GM21447 (cell line): ENCODE measurements around the gene APBB2.

Experiments
- ATAC-seq: cut with Tn5 transposase; IDR thresholded peaks from one replicate; pipeline ENCODE4 v1.9.1; 2021; ENCODE audit not compliant: unreplicated experiment

The APBB2 gene

DNA sequence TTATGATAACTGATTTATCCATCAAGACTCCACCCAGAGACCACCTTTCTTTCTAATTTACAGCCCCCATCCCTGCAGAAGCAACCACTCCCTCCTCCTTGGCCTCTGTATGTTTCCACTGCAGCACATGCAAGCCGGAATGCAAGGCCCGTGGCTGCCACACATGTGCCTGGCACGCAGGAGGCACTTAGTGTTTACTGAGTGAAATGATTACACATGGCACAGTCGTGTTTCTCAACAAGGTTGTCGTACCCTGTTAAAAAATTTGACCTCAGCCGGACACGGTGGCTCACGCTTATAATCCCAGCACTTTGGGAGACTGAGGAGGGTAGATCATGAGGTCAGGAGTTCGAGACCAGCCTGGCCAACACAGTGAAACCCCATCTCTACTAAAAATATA lies 104.3 kb downstream of the APBB2 start:
- ATAC-seq: no peak

DNA sequence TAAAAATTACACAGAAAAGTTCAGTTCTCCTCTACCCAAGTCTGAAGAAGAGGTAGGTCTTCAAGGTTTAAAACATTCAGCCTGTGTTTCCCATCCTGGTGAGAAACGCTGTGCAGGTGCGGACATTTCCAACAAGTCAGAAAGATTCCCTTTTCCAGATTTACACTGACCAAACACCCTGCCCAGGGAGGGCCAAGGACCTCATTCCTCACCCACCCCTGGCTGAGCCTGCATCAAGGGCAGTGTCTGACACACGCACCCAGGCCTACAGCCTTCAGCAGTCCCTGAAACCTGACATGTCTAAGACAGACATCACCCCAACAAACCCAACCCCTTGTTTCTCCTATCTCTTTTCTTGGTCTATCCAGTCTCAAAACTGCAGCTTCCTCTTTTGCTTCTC lies 105.9 kb downstream of the APBB2 start:
- ATAC-seq: no peak

- no peak for ATAC-seq
Measured at GRCh38 chr4:41106694-41107419, 107.5 kb downstream of the APBB2 start.

DNA sequence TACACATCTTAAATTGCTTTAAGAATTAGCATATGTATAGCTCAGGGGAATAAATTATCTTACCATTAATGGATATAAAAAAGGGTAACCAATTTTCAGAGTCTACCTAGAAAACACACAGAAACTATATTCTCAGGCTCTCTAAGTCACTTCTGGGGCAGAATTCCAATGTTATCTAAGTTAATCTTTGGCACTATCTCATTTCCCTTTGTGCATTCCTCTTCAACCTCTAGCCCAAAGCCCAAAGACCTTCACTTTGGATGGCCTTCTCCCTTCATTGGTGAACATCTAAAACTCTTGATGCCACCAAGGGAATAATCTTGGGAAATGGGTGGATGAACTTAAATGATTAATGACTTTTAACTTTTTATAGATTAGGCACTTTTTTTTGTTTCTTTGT lies 108.3 kb downstream of the APBB2 start:
- ATAC-seq: no peak

- no peak for ATAC-seq
Measured at GRCh38 chr4:41104155-41104554, 110.2 kb downstream of the APBB2 start.

DNA sequence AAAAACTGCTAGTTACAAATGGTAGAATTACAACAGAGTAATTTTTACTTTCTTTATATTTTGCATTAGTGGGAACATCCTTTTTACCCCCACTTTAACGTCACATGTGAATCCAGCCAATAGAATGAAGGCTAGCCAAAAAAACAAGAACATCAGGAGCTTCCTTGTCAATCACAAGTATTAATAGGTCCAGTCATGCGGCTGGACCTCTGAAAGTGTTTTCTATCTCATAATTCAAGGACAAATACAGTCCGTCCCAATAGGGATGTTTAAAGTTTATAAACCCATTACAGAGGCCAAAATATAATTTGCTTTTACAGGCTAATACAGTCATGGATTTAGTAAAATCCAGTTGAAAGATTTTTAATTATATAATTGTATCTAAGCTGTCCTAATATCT lies 110.7 kb downstream of the APBB2 start:
- no peak for ATAC-seq

- ATAC-seq: no peak
Measured at GRCh38 chr4:41102414-41103092, 111.8 kb downstream of the APBB2 start.

DNA sequence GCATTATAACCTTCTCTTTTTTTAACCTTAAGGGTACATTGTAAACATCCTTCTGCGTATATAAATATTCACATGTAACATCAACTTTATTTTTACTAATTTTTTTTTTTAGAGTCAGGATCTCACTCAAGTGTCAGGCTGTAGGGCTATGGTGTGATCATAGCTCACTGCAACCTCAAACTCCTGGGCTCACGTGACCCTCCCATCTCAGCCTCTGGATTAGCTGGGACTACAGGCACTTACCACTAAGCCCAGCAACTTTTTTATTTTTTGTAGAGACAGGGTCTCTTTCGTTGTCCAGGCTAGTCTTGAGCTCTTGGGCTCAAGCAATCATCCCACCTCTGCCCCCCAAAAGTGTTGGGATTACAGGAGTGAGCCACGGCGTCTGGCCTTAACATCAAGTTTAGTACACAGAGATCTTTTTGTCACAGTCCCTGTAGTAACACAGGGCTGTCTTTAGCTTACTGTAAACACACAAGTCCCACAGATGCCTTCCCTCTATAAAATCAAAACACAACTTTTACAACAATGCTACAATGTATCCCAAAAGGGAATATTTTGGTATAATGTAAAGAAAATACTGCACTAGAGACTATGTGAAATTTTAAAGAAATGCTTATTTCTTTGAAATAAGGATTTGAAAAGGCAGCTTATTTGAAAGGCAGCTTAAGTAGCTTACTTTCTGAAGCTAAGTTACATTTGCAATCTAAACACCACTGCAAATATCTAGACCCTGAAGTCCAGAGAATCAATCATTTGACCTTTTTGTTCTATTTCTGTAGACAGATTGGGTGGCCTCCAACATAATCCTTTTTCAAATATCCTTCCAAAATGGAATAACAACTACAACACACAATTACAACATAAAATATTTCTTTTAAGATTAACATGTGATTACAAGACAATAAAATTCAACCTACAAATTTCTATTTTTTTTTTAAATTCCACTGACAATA lies 116.0 kb downstream of the APBB2 start:
- no peak for ATAC-seq

DNA sequence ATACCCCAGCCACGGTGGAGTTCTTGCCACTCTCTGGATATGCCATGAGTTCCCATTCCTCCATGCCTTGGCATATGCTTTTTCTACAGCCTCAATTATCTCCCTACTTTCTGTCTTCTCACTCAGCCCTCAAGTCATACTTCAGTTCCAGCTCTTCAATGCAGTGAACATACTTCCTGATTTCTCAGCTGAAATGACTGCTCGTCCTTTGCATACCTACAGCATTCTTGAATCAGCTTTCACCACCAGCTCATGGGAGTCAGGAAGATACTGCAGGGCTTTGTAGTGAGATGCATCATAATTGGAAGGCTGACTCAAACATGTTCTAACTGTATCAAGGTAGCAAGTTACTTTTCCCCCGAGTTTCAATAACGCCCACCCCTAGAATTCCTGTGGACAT lies 118.4 kb downstream of the APBB2 start:
- no peak for ATAC-seq

- ATAC-seq: no peak
Measured at GRCh38 chr4:41095192-41095872, 119.0 kb downstream of the APBB2 start.

DNA sequence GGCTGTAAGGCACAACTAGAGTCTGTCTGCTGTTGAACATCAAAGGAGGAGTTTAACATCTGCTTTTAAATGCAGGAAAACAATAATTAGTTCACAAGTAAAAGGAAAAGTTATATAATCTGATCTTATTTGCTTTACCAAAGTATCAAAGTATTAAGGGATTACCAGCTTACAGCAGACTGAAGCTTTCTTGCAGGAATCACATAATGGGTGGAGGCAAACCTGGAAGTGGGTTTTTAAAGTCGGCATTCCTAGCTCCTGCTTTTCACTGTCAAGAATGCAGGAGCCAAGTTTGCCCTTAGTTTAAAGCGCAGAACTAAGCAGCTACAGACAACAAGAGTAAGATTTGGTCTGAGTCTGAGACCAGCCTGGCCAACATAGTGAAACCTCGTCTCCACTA lies 122.2 kb downstream of the APBB2 start:
- ATAC-seq: no peak

GRCh38 chr4:41081847-41082246 lies 132.5 kb downstream of the APBB2 start:
- no peak for ATAC-seq

DNA sequence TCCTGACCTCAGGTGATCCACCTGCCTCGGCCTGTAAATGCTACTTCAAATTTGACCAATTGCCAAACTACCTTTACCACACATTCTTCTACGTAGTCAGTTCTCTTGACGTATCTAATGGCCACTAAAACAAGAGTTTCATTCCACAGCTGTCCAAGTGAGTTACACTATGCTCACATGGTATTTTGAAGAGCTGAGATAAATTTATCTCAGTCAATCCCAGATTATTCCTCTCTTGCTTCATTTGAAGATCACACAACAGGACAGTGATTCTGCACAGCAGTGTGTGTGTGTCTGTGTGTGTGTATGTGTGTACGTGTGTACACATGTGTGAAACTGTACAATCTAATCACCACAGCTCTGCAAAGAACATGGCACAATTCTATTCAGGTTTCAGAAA lies 133.4 kb downstream of the APBB2 start:
- no peak for ATAC-seq

DNA sequence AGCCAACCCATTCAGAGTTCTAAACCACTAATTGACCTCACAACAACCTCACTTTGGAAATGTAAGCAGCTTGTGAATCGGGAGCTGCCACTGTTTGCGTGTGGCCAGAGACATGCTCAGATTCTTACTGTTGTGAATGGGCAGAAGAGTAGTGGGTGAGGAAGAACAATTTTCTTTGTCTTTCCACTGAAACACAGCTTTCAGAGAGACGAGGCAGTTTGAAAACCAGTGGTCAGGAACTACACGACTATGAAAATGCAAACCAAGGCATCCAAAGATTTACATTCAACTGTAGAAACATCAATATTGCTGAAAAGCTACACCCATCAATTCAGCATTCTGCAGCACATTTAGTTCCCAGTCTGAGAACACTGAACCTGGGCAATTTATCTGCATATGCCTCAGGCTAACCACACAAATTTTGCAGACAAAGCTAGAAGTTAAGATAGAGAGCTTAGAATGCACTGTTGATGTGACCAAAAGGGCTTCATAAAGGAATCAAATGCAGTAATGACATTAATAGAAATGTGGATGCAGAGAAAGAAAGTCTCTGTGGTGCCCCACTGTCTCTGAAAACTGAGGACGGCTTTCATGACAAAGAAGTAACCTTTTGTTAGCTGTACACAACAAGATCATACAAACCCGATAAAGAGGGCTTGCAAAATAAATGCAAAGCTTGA lies 134.3 kb downstream of the APBB2 start:
- no peak for ATAC-seq

- no peak for ATAC-seq
Measured at GRCh38 chr4:41077628-41078027, 136.7 kb downstream of the APBB2 start.

DNA sequence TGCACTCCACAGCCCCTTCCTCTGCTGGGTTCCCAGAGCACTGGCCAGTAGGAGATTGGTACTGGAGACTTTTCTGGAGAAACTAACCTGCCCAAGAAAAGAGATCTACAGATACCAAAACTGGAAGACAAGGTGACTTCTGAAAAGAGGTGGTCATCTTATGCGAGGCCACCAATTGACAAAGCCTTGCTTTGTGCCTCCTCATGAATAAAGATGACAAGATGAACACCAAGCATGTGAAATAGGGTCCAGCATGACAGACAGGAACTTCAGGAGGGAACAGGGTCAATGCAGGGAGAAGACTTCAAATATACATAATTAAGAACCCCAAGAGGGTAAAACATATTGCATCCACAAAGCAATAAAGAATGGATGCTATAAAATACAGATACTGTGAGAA lies 137.9 kb downstream of the APBB2 start:
- no peak for ATAC-seq

DNA sequence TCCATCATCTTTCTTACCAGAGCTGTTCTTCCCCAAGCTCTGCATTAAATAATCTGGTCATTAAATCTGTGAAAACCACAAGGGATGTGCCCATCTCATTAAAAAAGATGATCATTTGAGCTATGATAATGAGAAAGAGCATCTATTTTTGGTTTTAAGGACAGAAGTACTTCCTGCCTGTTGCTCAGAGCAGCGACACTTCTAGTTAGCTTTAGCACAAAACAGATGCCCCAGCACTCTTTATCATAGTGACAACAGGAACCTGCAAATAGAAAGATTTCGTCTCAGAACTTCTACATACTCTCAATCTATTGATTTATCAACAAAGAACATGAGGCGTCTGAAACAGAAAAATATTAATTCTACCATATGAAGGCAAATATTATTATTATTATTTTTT lies 140.1 kb downstream of the APBB2 start:
- no peak for ATAC-seq

DNA sequence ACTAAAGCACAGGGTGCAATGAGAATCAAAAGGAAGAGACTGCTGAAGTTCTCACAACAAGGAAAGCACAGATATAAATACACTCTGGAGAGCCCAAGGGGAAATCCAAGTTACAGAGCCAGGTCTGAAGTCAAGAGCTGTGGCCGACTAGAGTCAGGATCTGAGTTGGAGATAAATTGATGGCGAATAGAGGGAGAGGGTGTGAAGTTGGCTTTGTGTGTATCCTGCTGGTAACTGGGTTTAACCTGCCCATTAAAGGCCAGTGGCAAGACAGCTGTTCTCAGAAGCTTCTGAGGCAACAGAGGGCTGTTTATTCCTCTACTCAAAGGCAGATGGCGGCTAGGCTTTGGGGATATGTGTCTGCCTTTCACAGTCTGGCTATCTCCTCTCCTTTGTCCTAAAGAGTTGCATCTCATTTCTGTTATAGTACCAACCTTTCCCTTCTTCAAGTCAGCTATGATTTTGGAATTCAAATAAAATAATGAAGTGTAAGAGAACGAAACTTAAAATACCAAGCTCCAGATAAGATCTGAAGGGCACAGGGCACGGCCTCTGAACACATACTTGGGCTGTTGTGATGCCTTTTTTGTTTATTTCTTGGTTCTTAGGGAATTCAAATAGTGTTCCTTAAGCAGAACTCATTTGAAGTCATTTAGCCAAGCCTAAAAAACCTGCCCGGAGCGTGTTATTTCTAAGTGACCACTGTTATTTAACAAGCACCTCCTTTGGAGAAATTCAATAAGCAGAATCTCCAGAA lies 142.1 kb downstream of the APBB2 start:
- no peak for ATAC-seq

DNA sequence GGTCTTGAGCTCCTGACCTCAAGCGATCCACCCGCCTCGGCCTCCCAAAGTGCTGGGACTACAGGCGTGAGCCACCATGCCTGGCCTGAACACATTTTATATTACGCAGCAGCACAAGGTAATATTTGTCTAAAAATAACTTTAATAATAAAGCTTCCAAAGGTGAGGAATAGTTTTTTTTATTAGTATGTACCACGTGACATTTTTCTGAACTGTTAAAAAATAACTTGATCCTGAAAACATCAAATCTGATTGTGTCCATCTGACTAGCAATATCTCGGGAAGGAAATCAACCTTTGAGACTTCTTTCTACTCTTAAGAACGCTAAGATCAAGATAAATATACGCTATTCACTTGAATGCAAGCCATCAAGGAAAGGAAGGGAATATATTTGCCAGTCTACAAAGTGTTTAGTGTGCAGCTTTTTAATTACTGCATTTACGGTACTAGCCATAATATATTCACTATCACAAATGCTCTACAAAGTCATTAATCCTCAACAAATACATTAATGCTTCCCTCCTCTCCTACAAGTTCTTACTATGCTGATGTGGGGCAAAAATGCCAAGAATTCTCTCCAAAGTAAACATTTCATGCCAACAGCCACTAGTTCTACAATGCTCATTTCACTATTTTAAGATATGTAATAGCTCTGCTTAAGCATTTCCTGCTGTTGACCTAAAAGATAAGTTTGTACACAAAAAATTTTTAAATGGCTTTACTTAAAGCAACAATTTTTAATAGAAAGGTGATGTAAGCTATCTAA lies 143.6 kb downstream of the APBB2 start:
- ATAC-seq: no peak
